OCI-LY3 (cell line): ENCODE measurements around the gene PLEK.
A peak's percentile ranks its signal among the peaks of the same experiment; 100 is the strongest.

ENCODE experiments used
- H2AFZ ChIP-seq: fragments of 200-600, 300-600 bp; shearing (Covaris generic); 2 replicates; pipeline ENCODE4 v1.6.0; 2014; ENCODE audit warnings: antibody characterized with exemption, low read depth, low read length
- H3K27ac ChIP-seq: fragments of 200-600, 300-600 bp; sonication (generic); 2 replicates; pipeline ENCODE4 v1.5.1; 2014; ENCODE audit warnings: mild to moderate bottlenecking, low read length, moderate library complexity, mixed read lengths
- H3K27me3 ChIP-seq: fragments of 200-600, 300-600 bp; sonication (generic); 2 replicates; pipeline ENCODE4 v1.6.1; 2014; ENCODE audit warnings: low read depth, low read length, mixed read lengths
- H3K36me3 ChIP-seq: fragments of 200-600, 300-600 bp; sonication (generic); replicated peaks from 2 replicates; pipeline ENCODE3; 2014; ENCODE audit warnings: low read depth, low read length, mixed read lengths
- H3K4me1 ChIP-seq: fragments of 300-600, 200-600 bp; sonication (generic); 2 replicates; pipeline ENCODE4 v1.6.1; 2014; ENCODE audit warnings: low read length, mixed read lengths
- H3K4me2 ChIP-seq: fragments of 200-600, 300-600 bp; sonication (generic); 2 replicates; pipeline ENCODE4 v1.6.1; 2014; ENCODE audit warnings: low read length, mixed read lengths
- H3K4me3 ChIP-seq: fragments of 300-600, 200-600 bp; sonication (generic); 2 replicates; pipeline ENCODE4 v1.5.1; 2014; ENCODE audit warnings: antibody characterized with exemption, mild to moderate bottlenecking, low read length, moderate library complexity
- H3K79me2 ChIP-seq: fragments of 300-600, 200-600 bp; shearing (Covaris generic); 2 replicates; pipeline ENCODE4 v1.6.1; 2014; ENCODE audit warnings: mild to moderate bottlenecking, low read length, mixed read lengths
- H3K9ac ChIP-seq: fragments of 300-600, 200-600 bp; shearing (Covaris generic); 2 replicates; pipeline ENCODE4 v1.6.0; 2014; ENCODE audit warnings: mild to moderate bottlenecking, low read length, moderate library complexity
- H3K9me3 ChIP-seq: fragments of 200-600, 300-600 bp; shearing (Covaris generic); 2 replicates; pipeline ENCODE4 v1.6.1; 2014; ENCODE audit warnings: low read length, mixed read lengths; ENCODE audit not compliant: insufficient read depth
- H4K20me1 ChIP-seq: fragments of 200-600, 300-600 bp; sonication (generic); 2 replicates; pipeline ENCODE4 v1.6.1; 2016; ENCODE audit warnings: low read length, mixed read lengths; ENCODE audit not compliant: insufficient read depth
- CTCF ChIP-seq: fragments of 200-600, 300-600 bp; sonication (generic); IDR thresholded peaks from 2 replicates; pipeline ENCODE4 v1.5.1; 2014; ENCODE audit warnings: antibody characterized with exemption, low read length, low read depth
- EZH2phosphoT487 ChIP-seq: fragments of 200-600 bp; shearing (Covaris generic); IDR thresholded peaks from 2 replicates; pipeline ENCODE4 v1.6.1; 2018; ENCODE audit warnings: antibody characterized with exemption, mixed run types, low read depth

PLEK gene

GRCh38 chr2:68365087-68365486, at the start of gene PLEK:
PLEK (plus strand) TSS chr2:68365282; CDS start chr2:68365352, 70 bp downstream.
- Histone ChIP-seq H2AFZ (no peak within 1 kb of the TSS), H3K79me2 (peaks cover 73% of the 10 kb centered on the region), H3K9me3 (no peaks in the 10 kb centered on the region), H3K4me3 (peak within 1 kb of the TSS; percentile 88), H3K4me2 (peak within 1 kb of the TSS; percentile 94), H3K27me3 (no peaks in the 10 kb centered on the region), H3K27ac (peak within 1 kb of the TSS; percentile 95), H3K4me1 (peaks cover 72% of the 10 kb centered on the region), H3K36me3 (peaks cover 47% of the 10 kb centered on the region), H4K20me1 (peaks cover 38% of the 10 kb centered on the region), H3K9ac (peak within 1 kb of the TSS; percentile 99)
- TF ChIP-seq EZH2phosphoT487 (no peak), CTCF (no peak)

- Histone ChIP-seq H3K9ac (no peak overlapping the region), H3K27ac (no peak overlapping the region), H3K9me3 (no peaks in the 10 kb centered on the region), H3K27me3 (no peaks in the 10 kb centered on the region), H3K4me3 (no peak overlapping the region), H2AFZ (no peak overlapping the region), H3K4me2 (no peak overlapping the region), H3K4me1 (no peaks in the 10 kb centered on the region), H4K20me1 (no peaks in the 10 kb centered on the region), H3K79me2 (no peaks in the 10 kb centered on the region), H3K36me3 (no peaks in the 10 kb centered on the region)
- TF ChIP-seq CTCF: no peak
- no peak for TF ChIP-seq EZH2phosphoT487
These were observed 49.0 kb upstream of the PLEK start for GRCh38 chr2:68316111-68316510.

- peaks cover 5% of the 10 kb centered on the region; the same call in 1 of the 2 replicates for H3K4me1 ChIP-seq
- no peaks in the 10 kb centered on the region for H3K9me3 ChIP-seq
- no peaks in the 10 kb centered on the region for H4K20me1 ChIP-seq
- H3K27me3 ChIP-seq: no peaks in the 10 kb centered on the region
- no peak overlapping the region for H3K27ac ChIP-seq
- H3K79me2 ChIP-seq: no peaks in the 10 kb centered on the region
- H3K4me2 ChIP-seq: no peak overlapping the region
- TF ChIP-seq EZH2phosphoT487: no peak
- TF ChIP-seq CTCF: no peak
- H3K9ac ChIP-seq: no peak overlapping the region
- no peaks in the 10 kb centered on the region for H3K36me3 ChIP-seq
- no peak overlapping the region for H2AFZ ChIP-seq
- H3K4me3 ChIP-seq: no peak overlapping the region
These were observed 46.8 kb upstream of the PLEK start for GRCh38 chr2:68317971-68318913.

- Histone ChIP-seq H3K27me3 (no peaks in the 10 kb centered on the region), H3K27ac (no peak overlapping the region), H3K79me2 (no peaks in the 10 kb centered on the region), H4K20me1 (no peaks in the 10 kb centered on the region), H2AFZ (no peak overlapping the region), H3K4me2 (no peak overlapping the region), H3K9me3 (no peaks in the 10 kb centered on the region), H3K9ac (no peak overlapping the region), H3K4me1 (peaks cover 5% of the 10 kb centered on the region; the same call in 1 of the 2 replicates), H3K36me3 (no peaks in the 10 kb centered on the region), H3K4me3 (no peak overlapping the region)
- TF ChIP-seq EZH2phosphoT487: no peak
- no peak for TF ChIP-seq CTCF
These were observed 46.1 kb upstream of the PLEK start for GRCh38 chr2:68318914-68319397.
